Panc1 (cell line): ENCODE results near the gene MAPKAPK3. TPM values are rescaled to one million over a fixed set of nuclear protein-coding genes. Genes with fewer than 3 reads are reported as not detected.

ENCODE experiments used
- ATAC-seq: fragments of 200-7000 bp; cut with Tn5 transposase; 2 replicates; pipeline ENCODE4 v1.9.1; 2020; ENCODE audit warnings: mild to moderate bottlenecking, moderate library complexity
- BruUV-seq: library from RNA; stranded (reverse); fragments of 400-500 nt; replicated peaks from 2 replicates; lab custom pipeline; 2021; lab: Mats Ljungman, UMichigan
- CTCF ChIA-PET: fragments of 300-600 bp; sonication (Branson Sonifier 250); formaldehyde crosslinking; loops from one replicate; lab custom pipeline; 2022; ENCODE audit warnings: antibody characterized with exemption; lab: Charles Lee
- POLR2A ChIA-PET: fragments of 300-600 bp; sonication (Branson Sonifier 250); formaldehyde crosslinking; loops from one replicate; lab custom pipeline; 2022; ENCODE audit warnings: antibody characterized with exemption; lab: Charles Lee
- DNase-seq: peaks from one replicate; pipeline ENCODE4 v3.0.0-alpha.2; 2010; ENCODE audit warnings: low read depth, low spot score
- H3K27ac ChIP-seq: 2 replicates; pipeline ENCODE4 v1.5.1; 2011; ENCODE audit warnings: mild to moderate bottlenecking, low read length, inconsistent platforms
- H3K27me3 ChIP-seq: fragments of 200-500 bp; sonication (Bioruptor generic); 2 replicates; pipeline ENCODE4 v1.6.0; 2014; ENCODE audit warnings: low read length, inconsistent platforms; ENCODE audit not compliant: control insufficient read depth, insufficient read depth
- H3K36me3 ChIP-seq: fragments of 200-500 bp; sonication (Bioruptor generic); 2 replicates; pipeline ENCODE4 v1.5.1; 2014; ENCODE audit warnings: inconsistent platforms, mild to moderate bottlenecking, low read length, moderate library complexity; ENCODE audit not compliant: control insufficient read depth, insufficient read depth
- H3K4me1 ChIP-seq: 2 replicates; pipeline ENCODE4 v1.5.1; 2011; ENCODE audit warnings: inconsistent platforms, mild to moderate bottlenecking, low read length, moderate library complexity; ENCODE audit not compliant: control insufficient read depth, insufficient read depth
- H3K4me3 ChIP-seq, 2 experiments: 2 replicates each; pipeline ENCODE4 v1.5.1; 2011 to 2012; ENCODE audit warnings: low read depth in 2 of 2, low read length in 2 of 2, mild to moderate bottlenecking in 2 of 2, inconsistent platforms in 1 of 2, moderate library complexity in 1 of 2
- H3K9me3 ChIP-seq: fragments of 200-500 bp; sonication (Bioruptor generic); 2 replicates; pipeline ENCODE4 v1.5.1; 2014; ENCODE audit warnings: low read depth, mild to moderate bottlenecking, inconsistent platforms, low read length, moderate library complexity; ENCODE audit not compliant: control insufficient read depth, insufficient read depth
- CTCF ChIP-seq: fragments of 450-650 bp; IDR thresholded peaks from 2 replicates; pipeline ENCODE4 v1.5.1; 2017; ENCODE audit warnings: mild to moderate bottlenecking
- POLR2AphosphoS5 ChIP-seq: IDR thresholded peaks from 2 replicates; pipeline ENCODE4 v1.6.1; 2012; ENCODE audit warnings: mild to moderate bottlenecking, low read depth, low read length, moderate library complexity
- REST ChIP-seq, 2 experiments: IDR thresholded peaks; 2 replicates each; pipeline ENCODE4 v1.6.1; 2011 to 2012; ENCODE audit warnings: low read depth in 2 of 2, control low read depth in 1 of 2, low read length in 1 of 2, mild to moderate bottlenecking in 1 of 2, moderate library complexity in 1 of 2; ENCODE audit not compliant: insufficient read depth in 1 of 2
- SIN3A ChIP-seq: IDR thresholded peaks from 2 replicates; pipeline ENCODE4 v1.6.1; 2012; ENCODE audit warnings: low read depth, mild to moderate bottlenecking, low read length, moderate library complexity, borderline replicate concordance; ENCODE audit not compliant: insufficient read depth
- TCF7L2 ChIP-seq: IDR thresholded peaks from 2 replicates; pipeline ENCODE4 v1.6.1; 2011; ENCODE audit warnings: mild to moderate bottlenecking, low read depth, low read length, inconsistent platforms
- in situ Hi-C: cut with HindIII; loops from 2 replicates; pipeline ENCODE4 v1.10.0; 2016; ENCODE audit warnings: low sequenced_read_pairs, low pct_unique_long_range_greater_than_20kb
- intact Hi-C: fragments of 100-400 bp; cut with micrococcal nuclease; formaldehyde crosslinking; loops from one replicate; pipeline ENCODE4 v1.10.0; 2022; ENCODE audit not compliant: unreplicated experiment
- microRNA-seq: library from miRNA; unstranded; fragments of <30 nt; microRNA quantifications from one replicate; pipeline ENCODE4 v1.1.0, GENCODE V29; 2020; ENCODE audit not compliant: unreplicated experiment
- total RNA-seq: library from RNA; stranded (reverse); gene quantifications from one replicate; pipeline ENCODE4 v1.2.1, GENCODE V29; 2021; ENCODE audit not compliant: unreplicated experiment

MAPKAPK3 gene
- total RNA-seq, 1 experiment from 2014 or later = 14.8 TPM

GRCh38 chr3:50698269-50698668, 81.3 kb downstream of the MAPKAPK3 start:
- in situ Hi-C loops (no loop called here), intact Hi-C loops (no loop called here)
- Histone ChIP-seq H3K9me3 (no peaks in the 10 kb centered on the region), H3K36me3 (no peaks in the 10 kb centered on the region), H3K27me3 (no peaks in the 10 kb centered on the region), H3K4me3 (no peak overlapping the region), H3K4me1 (no peaks in the 10 kb centered on the region), H3K27ac (no peak overlapping the region)
- POLR2A ChIA-PET = no interaction called here
- no TSS peak for BruUV-seq
- ATAC-seq = no peak
- DNase-seq = no peak
- TF ChIP-seq POLR2AphosphoS5 (no peak), REST (IDR thresholded peaks at IDR 0.05; ENCODE audit: insufficient read depth in 1 of 2, low read depth in 2 of 2, low read length in 1 of 2) (no peak), CTCF (no peak), SIN3A (no peak), TCF7L2 (no peak)
- CTCF ChIA-PET = no interaction called here

Small RNA genes within 50 kb of the gene (microRNA-seq; reads per million reads assigned to microRNA genes)
- gene MIR4787 = 0.95 reads per million

Other genes starting within 250 kb of the MAPKAPK3 start
- 0.59 TPM for gene CACNA2D2, start 113.5 kb upstream of the MAPKAPK3 start, total RNA-seq
- 5.0 TPM for gene C3orf18, start 49.4 kb upstream of the MAPKAPK3 start, total RNA-seq
- gene HEMK1, start 47.6 kb upstream of the MAPKAPK3 start, total RNA-seq = 12.1 TPM
- gene CISH, start 5.4 kb upstream of the MAPKAPK3 start, total RNA-seq = 0.57 TPM
- 0.21 TPM for gene DOCK3, start 57.8 kb downstream of the MAPKAPK3 start, total RNA-seq